Spleen (tissue), 11 donors: ENCODE measurements around the gene IGF1R. TPM values are rescaled to one million over a fixed set of nuclear protein-coding genes. Genes with fewer than 3 reads are reported as not detected.

Experiments
- DNase-seq: peaks from one replicate; pipeline ENCODE4 v3.0.0-alpha.2; 2020
- H3K27ac ChIP-seq, 8 donors: fragments of 200-600 bp; sonication (generic) in 7 of 8; 1 replicate in 4 of 8; 2 replicates in 4 of 8; pipeline versions ENCODE4 v1.5.0 to v1.8.0; 2016 to 2021; ENCODE audit warnings: inconsistent platforms in 4 of 8, mild to moderate bottlenecking in 4 of 8, moderate library complexity in 1 of 8
- H3K27me3 ChIP-seq, 7 donors: fragments of 200-600 bp; sonication (generic) in 6 of 7; replicated peaks in 1 of 7; 1 replicate in 4 of 7; 2 replicates in 3 of 7; pipeline versions ENCODE4 v1.5.0 to v1.8.0; 2016 to 2021; ENCODE audit warnings: inconsistent platforms in 3 of 7, mild to moderate bottlenecking in 1 of 7
- H3K36me3 ChIP-seq, 6 donors: fragments of 200-600 bp; sonication (generic) in 5 of 6; 1 replicate in 4 of 6; 2 replicates in 2 of 6; pipeline versions ENCODE4 v1.5.0 to v1.8.0; 2016 to 2021; ENCODE audit warnings: inconsistent platforms in 2 of 6
- H3K4me1 ChIP-seq, 6 donors: fragments of 200-600 bp; sonication (generic) in 5 of 6; 1 replicate in 3 of 6; 2 replicates in 3 of 6; pipeline versions ENCODE4 v1.5.0 to v1.8.0; 2016 to 2021; ENCODE audit warnings: inconsistent platforms in 3 of 6
- H3K4me3 ChIP-seq, 8 donors: fragments of 200-600 bp; sonication (generic) in 7 of 8; 1 replicate in 4 of 8; 2 replicates in 4 of 8; pipeline versions ENCODE4 v1.5.0 to v1.8.0; 2016 to 2021; ENCODE audit warnings: inconsistent platforms in 4 of 8, mild to moderate bottlenecking in 4 of 8, moderate library complexity in 2 of 8
- H3K9me3 ChIP-seq, 8 donors: fragments of 200-600 bp; sonication (generic) in 7 of 8; 1 replicate in 4 of 8; 2 replicates in 4 of 8; pipeline versions ENCODE4 v1.5.0 to v1.8.0; 2016 to 2021; ENCODE audit warnings: inconsistent platforms in 4 of 8
- CTCF ChIP-seq, 11 experiments: fragments of 200-600 bp in 7 of 11; fragments of 450-650 bp in 4 of 11; sonication (generic) in 4 of 11; IDR thresholded peaks in 8 of 11; conservative IDR thresholded peaks in 3 of 11; 1 replicate in 7 of 11; 2 replicates in 4 of 11; pipeline versions ENCODE4 v1.4.0 to v1.8.0; 2016 to 2021; ENCODE audit warnings: antibody characterized with exemption in 11 of 11, inconsistent platforms in 4 of 11, mild to moderate bottlenecking in 1 of 11
- POLR2A ChIP-seq, 3 donors: fragments of 450-650 bp; IDR thresholded peaks; one replicate each; pipeline ENCODE4 v1.5.1; 2017; ENCODE audit warnings: antibody characterized with exemption in 3 of 3, mild to moderate bottlenecking in 1 of 3
- POLR2AphosphoS5 ChIP-seq, 3 donors: sonication (generic); formaldehyde crosslinking; IDR thresholded peaks; one replicate each; pipeline ENCODE4 v1.5.1; 2017; ENCODE audit warnings: antibody characterized with exemption in 3 of 3
- WGBS, 5 donors: extraction: QIAGEN DNeasy Blood & Tissue Kit in 3 of 5; methylation state at CpG; one replicate each; pipeline versions ENCODE4 v1.1.5 to v1.1.7; 2013 to 2018; 5-methylcytosine and 5-hydroxymethylcytosine counted together
- intact Hi-C: fragments of 100-400 bp; cut with DNase I; formaldehyde crosslinking; loops from one replicate; pipeline ENCODE4 v1.15.0; 2023; ENCODE audit warnings: low total_unique reads
- polyA plus RNA-seq, 3 donors: library from polyadenylated mRNA; stranded (reverse); fragments of 200-250 nt; gene quantifications; one replicate each; pipeline ENCODE4 v1.2.1, GENCODE V29; 2013
- total RNA-seq, 7 donors: library from RNA; depleted of rRNA in 3 of 7; stranded (reverse); fragments of >200 nt in 3 of 7; fragmentation: NEBNext Ultra II Directional in 4 of 7; extraction: Animal tissue kit (Norgen Biotek cat#: 25700) in 4 of 7; gene quantifications; one replicate each; pipeline versions ENCODE4 v1.1.0 to v1.2.1, GENCODE V29; 2016 to 2021
- donor health status: healthy with polysubstance abuse.
- donor health status: DM: no; HTN: no; CAD: no; lungs with moderate emphysema.
- donor health status: DM: no; HTN: no; CAD: no.
- donor health status: Bipolar disorder and iron deficiency.
- donor health status: healthy.
- donor health status: DM: no; HTN: no; CAD: no.
- donor health status: DM: yes; HTN: yes; CAD: no.

Gene IGF1R
- total and polyA plus RNA-seq, 10 donors, result 1.1 to 104 (median 53.1) TPM

GRCh38 chr15:98620020-98620419 lies 28.3 kb upstream of the IGF1R start:
- 88 to 93% (median 92%) methylated on average over 8 of the region's 8 CpGs for WGBS, 5 donors
- Histone ChIP-seq H3K27me3 (peaks cover 0 to 62% (median 16%) of the 10 kb centered on the region in 7 donors), H3K9me3 (no peaks in the 10 kb centered on the region), H3K27ac (no peak overlapping the region), H3K4me3 (no peak overlapping the region), H3K4me1 (no peaks in the 10 kb centered on the region), H3K36me3 (no peaks in the 10 kb centered on the region)
- intact Hi-C loops, result no loop called here
- no peak for DNase-seq
- TF ChIP-seq CTCF (IDR thresholded peaks at IDR 0.05 in 8 of 11, conservative IDR thresholded peaks at IDR 0.05 in 3 of 11) (no peak), POLR2A (IDR thresholded peaks at IDR 0.05) (no peak), POLR2AphosphoS5 (IDR thresholded peaks at IDR 0.05) (no peak)

GRCh38 chr15:98621021-98621420 lies 27.3 kb upstream of the IGF1R start:
- Histone ChIP-seq H3K4me3 (no peak overlapping the region), H3K27ac (no peak overlapping the region), H3K9me3 (no peaks in the 10 kb centered on the region), H3K4me1 (no peaks in the 10 kb centered on the region), H3K36me3 (no peaks in the 10 kb centered on the region), H3K27me3 (peaks cover 0 to 71% (median 16%) of the 10 kb centered on the region in 7 donors)
- no peak for TF ChIP-seq CTCF (IDR thresholded peaks at IDR 0.05 in 8 of 11, conservative IDR thresholded peaks at IDR 0.05 in 3 of 11)
- no peak for TF ChIP-seq POLR2AphosphoS5 (IDR thresholded peaks at IDR 0.05)
- no peak for TF ChIP-seq POLR2A (IDR thresholded peaks at IDR 0.05)
- DNase-seq, result no peak
- intact Hi-C loops, result no loop called here
- 48 to 83% (median 55%) methylated on average over 2 of the region's 2 CpGs for WGBS, 5 donors

GRCh38 chr15:98625614-98626013 lies 22.7 kb upstream of the IGF1R start:
- Histone ChIP-seq H3K36me3 (no peaks in the 10 kb centered on the region), H3K4me1 (no peaks in the 10 kb centered on the region), H3K27ac (no peak overlapping the region), H3K9me3 (no peaks in the 10 kb centered on the region), H3K27me3 (peaks cover 0 to 61% (median 13%) of the 10 kb centered on the region in 7 donors), H3K4me3 (no peak overlapping the region)
- no peak for DNase-seq
- intact Hi-C loops, result no loop called here
- WGBS, 5 donors, result 91 to 95% (median 95%) methylated on average over 22 of the region's 22 CpGs
- TF ChIP-seq CTCF (IDR thresholded peaks at IDR 0.05 in 8 of 11, conservative IDR thresholded peaks at IDR 0.05 in 3 of 11), result no peak
- no peak for TF ChIP-seq POLR2AphosphoS5 (IDR thresholded peaks at IDR 0.05)
- TF ChIP-seq POLR2A (IDR thresholded peaks at IDR 0.05), result no peak

GRCh38 chr15:98626153-98626552 lies 22.2 kb upstream of the IGF1R start:
- intact Hi-C loops, result no loop called here
- Histone ChIP-seq H3K27ac (no peak overlapping the region), H3K27me3 (peaks cover 0 to 55% (median 8%) of the 10 kb centered on the region in 7 donors), H3K4me1 (no peaks in the 10 kb centered on the region), H3K9me3 (no peaks in the 10 kb centered on the region), H3K4me3 (no peak overlapping the region), H3K36me3 (no peaks in the 10 kb centered on the region)
- 83 to 97% (median 91%) methylated on average over 4 of the region's 4 CpGs for WGBS, 5 donors
- DNase-seq, result no peak
- no peak for TF ChIP-seq POLR2AphosphoS5 (IDR thresholded peaks at IDR 0.05)
- TF ChIP-seq POLR2A (IDR thresholded peaks at IDR 0.05), result no peak
- TF ChIP-seq CTCF (IDR thresholded peaks at IDR 0.05 in 8 of 11, conservative IDR thresholded peaks at IDR 0.05 in 3 of 11), result no peak
